IPS DF 6.9 (cell line): Measurements from ENCODE around the gene DSCAM.

ENCODE experiments used
- DNase-seq: peaks from one replicate; pipeline ENCODE4 v3.0.0-alpha.2; 2013; ENCODE audit warnings: low read depth, low spot score
- H3K27ac ChIP-seq: one replicate; pipeline ENCODE4 v1.5.1; 2013; ENCODE audit warnings: low read length, control low read depth
- H3K27me3 ChIP-seq: 2 replicates; pipeline ENCODE4 v1.6.1; 2013; ENCODE audit warnings: mild to moderate bottlenecking, low read length; ENCODE audit not compliant: control insufficient read depth, insufficient read depth
- H3K36me3 ChIP-seq: 2 replicates; pipeline ENCODE4 v1.6.1; 2013; ENCODE audit warnings: low read length; ENCODE audit not compliant: control insufficient read depth, insufficient read depth
- H3K4me1 ChIP-seq: 2 replicates; pipeline ENCODE4 v1.6.1; 2013; ENCODE audit warnings: low read length; ENCODE audit not compliant: control insufficient read depth, insufficient read depth
- H3K4me3 ChIP-seq: 2 replicates; pipeline ENCODE4 v1.5.1; 2013; ENCODE audit warnings: mild to moderate bottlenecking, low read length
- H3K9me3 ChIP-seq: 2 replicates; pipeline ENCODE4 v1.6.1; 2013; ENCODE audit warnings: low read length, inconsistent platforms; ENCODE audit not compliant: control insufficient read depth, insufficient read depth
- WGBS: extraction: QIAGEN DNeasy Blood & Tissue Kit; methylation state at CpG from one replicate; pipeline ENCODE4 v1.1.7; 2013; ENCODE audit warnings: mixed read lengths, missing lambda C conversion rate; ENCODE audit not compliant: insufficient read length, insufficient coverage; 5-methylcytosine and 5-hydroxymethylcytosine counted together

DSCAM gene

DNA sequence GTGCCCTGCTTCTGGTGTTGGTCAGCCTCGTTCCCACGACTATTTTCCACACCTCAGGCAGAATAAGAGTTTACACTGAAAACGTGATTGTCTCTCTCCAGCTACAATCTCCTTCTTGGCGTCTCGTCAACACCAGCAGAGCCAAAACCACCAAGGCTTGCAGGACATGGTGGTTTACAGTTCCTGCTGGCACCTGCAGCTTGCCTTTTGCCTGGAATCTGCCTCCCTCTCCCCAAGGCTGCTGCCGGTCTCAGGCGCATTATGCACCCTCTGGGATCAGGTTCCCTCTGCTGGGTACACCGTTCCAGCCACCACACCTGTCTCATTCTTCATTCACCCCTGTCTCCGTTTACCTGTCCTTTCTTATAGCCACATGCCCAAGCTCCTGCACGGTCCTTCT, 315.9 kb downstream of the DSCAM start:
- Histone ChIP-seq H3K9me3 (peaks cover 20% of the 10 kb centered on the region), H3K36me3 (no peaks in the 10 kb centered on the region), H3K4me3 (no peak overlapping the region), H3K27ac (no peak overlapping the region), H3K27me3 (no peaks in the 10 kb centered on the region), H3K4me1 (no peaks in the 10 kb centered on the region; the same call in 1 of the 2 replicates)
- no peak for DNase-seq
- no CpG with 5 or more reads among the region's 10 CpGs for WGBS

- no peak for DNase-seq
- no peaks in the 10 kb centered on the region for H3K27me3 ChIP-seq
- H3K36me3 ChIP-seq: no peaks in the 10 kb centered on the region
- H3K4me1 ChIP-seq: no peaks in the 10 kb centered on the region
- H3K9me3 ChIP-seq: peaks cover 6% of the 10 kb centered on the region
- H3K27ac ChIP-seq: no peak overlapping the region
- H3K4me3 ChIP-seq: no peak overlapping the region
These were observed 329.3 kb downstream of the DSCAM start for GRCh38 chr21:40517646-40518045.

DNA sequence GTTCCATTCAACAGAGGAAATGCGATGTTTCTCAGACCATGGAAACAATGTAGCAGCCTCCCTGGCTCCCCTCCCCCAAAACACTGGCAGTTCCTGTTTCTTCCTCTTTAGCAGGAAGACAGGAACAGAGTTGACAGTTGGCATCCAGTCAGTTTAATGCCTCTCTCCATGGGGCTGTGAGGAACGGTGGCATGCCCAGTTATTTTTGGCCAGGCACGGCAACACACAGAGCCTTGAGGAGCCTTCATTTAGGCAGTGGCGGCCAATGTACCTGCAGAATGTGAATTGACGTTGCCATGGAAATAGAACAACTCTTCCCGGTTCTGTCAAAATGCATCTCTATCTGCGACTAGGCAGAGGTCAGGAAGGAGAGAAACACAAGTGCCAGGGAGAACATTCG, 330.6 kb downstream of the DSCAM start:
- WGBS: no CpG with 5 or more reads among the region's 8 CpGs
- no peak for DNase-seq
- no peak overlapping the region for H3K27ac ChIP-seq

DNA sequence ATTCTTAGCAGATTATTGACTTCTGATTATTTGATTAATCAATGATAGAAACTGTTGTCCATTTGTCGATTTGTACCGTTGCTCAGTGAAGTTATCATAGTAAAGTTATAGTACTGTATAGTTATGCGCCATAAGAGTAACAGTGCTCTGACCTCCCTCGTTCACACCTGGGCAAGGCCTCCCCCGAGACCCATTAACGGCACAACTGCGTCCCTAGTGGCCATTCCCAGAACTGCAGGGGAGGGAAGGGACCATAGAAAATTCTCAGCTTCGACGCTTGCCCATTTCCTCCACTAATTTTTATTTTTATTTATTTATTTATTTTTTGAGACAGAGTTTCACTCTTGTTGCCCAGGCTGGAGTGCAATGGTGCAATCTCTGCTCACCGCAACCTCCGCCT, 334.4 kb downstream of the DSCAM start:
- Histone ChIP-seq H3K4me1 (no peaks in the 10 kb centered on the region), H3K4me3 (no peak overlapping the region), H3K27me3 (no peaks in the 10 kb centered on the region), H3K27ac (no peak overlapping the region), H3K36me3 (no peaks in the 10 kb centered on the region), H3K9me3 (peaks cover 5% of the 10 kb centered on the region)
- WGBS: no CpG with 5 or more reads among the region's 11 CpGs
- DNase-seq: no peak

More for the DNA sequence above, 330.6 kb downstream of the DSCAM start:
- Histone ChIP-seq H3K36me3 (no peaks in the 10 kb centered on the region), H3K9me3 (peaks cover 6% of the 10 kb centered on the region), H3K27me3 (no peaks in the 10 kb centered on the region), H3K4me3 (no peak overlapping the region), H3K4me1 (no peaks in the 10 kb centered on the region)

- peaks cover 3% of the 10 kb centered on the region for H3K9me3 ChIP-seq
- WGBS: no CpG with 5 or more reads among the region's 2 CpGs
- no peaks in the 10 kb centered on the region for H3K27me3 ChIP-seq
- H3K4me3 ChIP-seq: no peak overlapping the region
- H3K36me3 ChIP-seq: no peaks in the 10 kb centered on the region
- no peak overlapping the region for H3K27ac ChIP-seq
- H3K4me1 ChIP-seq: no peaks in the 10 kb centered on the region
- no peak for DNase-seq
These were observed 339.0 kb downstream of the DSCAM start for GRCh38 chr21:40507978-40508377.

GRCh38 chr21:40505681-40506080, 341.3 kb downstream of the DSCAM start:
- no peaks in the 10 kb centered on the region for H3K27me3 ChIP-seq
- H3K4me3 ChIP-seq: no peak overlapping the region
- H3K9me3 ChIP-seq: peaks cover 3% of the 10 kb centered on the region
- DNase-seq: no peak
- no CpG with 5 or more reads among the region's 5 CpGs for WGBS
- no peaks in the 10 kb centered on the region for H3K4me1 ChIP-seq
- H3K36me3 ChIP-seq: no peaks in the 10 kb centered on the region
- no peak overlapping the region for H3K27ac ChIP-seq

DNA sequence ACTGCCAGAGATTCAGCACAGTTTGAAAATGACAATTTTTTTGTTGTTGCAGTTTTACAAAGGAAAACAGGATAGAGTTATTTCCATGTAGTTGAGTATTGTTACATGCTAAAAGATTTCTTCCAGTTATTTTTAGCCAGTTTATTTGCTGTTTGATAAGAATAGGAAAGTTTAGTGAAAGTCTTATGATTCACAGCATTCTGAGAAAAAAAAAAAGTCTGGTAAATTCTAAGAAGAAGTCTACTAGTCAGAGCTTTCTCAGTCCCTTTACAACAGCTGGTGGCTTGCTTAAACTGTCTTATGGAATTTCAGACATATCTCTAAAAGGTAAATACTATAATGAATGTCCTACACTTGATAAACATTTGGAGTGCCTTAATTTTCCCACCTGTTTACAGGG, 341.7 kb downstream of the DSCAM start:
- no peaks in the 10 kb centered on the region for H3K4me1 ChIP-seq
- no peaks in the 10 kb centered on the region for H3K27me3 ChIP-seq
- no peak overlapping the region for H3K4me3 ChIP-seq
- H3K27ac ChIP-seq: no peak overlapping the region
- DNase-seq: no peak
- H3K36me3 ChIP-seq: no peaks in the 10 kb centered on the region
- H3K9me3 ChIP-seq: peaks cover 3% of the 10 kb centered on the region

DNA sequence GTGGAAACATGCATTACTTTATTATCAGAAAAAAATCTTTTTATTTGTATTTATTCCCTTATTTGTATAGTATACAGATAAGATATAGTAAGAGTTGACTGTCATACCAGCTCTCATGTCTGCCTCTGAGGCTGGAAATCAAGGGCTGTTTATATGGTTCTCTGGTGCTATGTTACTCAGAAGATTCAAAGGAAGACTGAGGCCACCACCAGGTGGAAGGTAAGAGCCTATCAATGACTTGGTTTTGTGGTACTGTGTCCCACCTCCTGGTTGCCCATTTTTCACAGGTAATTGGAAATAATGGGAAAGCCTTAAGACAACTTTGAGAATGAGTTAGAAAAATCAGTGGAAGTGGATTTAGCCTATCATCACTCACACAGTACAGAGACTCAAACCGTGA, 342.1 kb downstream of the DSCAM start:
- no CpG with 5 or more reads among the region's 1 CpG for WGBS
- H3K9me3 ChIP-seq: peaks cover 3% of the 10 kb centered on the region

DNA sequence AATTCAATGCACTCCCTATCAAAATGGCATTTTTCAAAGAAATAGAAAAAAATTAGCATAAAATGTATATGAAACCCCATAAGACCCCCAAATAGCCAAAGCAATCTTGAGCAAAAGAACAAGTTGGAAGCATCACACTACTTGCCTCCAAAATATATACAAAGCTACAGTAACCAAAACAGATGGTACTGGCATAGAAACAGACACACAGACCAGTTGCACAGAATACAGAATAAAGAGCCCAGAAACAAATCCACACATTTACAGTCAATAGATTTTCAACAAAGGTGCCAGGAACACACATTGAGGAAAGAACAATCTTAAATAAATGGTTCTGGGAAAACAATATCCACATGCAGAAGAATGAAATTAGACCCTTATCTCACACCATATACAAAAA, 350.8 kb downstream of the DSCAM start:
- no peak overlapping the region for H3K27ac ChIP-seq
- H3K4me1 ChIP-seq: no peaks in the 10 kb centered on the region
- no peaks in the 10 kb centered on the region for H3K27me3 ChIP-seq
- no peaks in the 10 kb centered on the region for H3K36me3 ChIP-seq
- DNase-seq: no peak
- H3K4me3 ChIP-seq: no peak overlapping the region
- H3K9me3 ChIP-seq: no peaks in the 10 kb centered on the region

More for the DNA sequence above, 342.1 kb downstream of the DSCAM start:
- H3K36me3 ChIP-seq: no peaks in the 10 kb centered on the region
- H3K4me1 ChIP-seq: no peaks in the 10 kb centered on the region
- H3K27me3 ChIP-seq: no peaks in the 10 kb centered on the region
- no peak overlapping the region for H3K4me3 ChIP-seq
- no peak for DNase-seq
- H3K27ac ChIP-seq: no peak overlapping the region

GRCh38 chr21:40490408-40490807, 356.6 kb downstream of the DSCAM start:
- no peak for DNase-seq
- Histone ChIP-seq H3K9me3 (peaks cover 5% of the 10 kb centered on the region), H3K4me1 (no peaks in the 10 kb centered on the region), H3K27me3 (no peaks in the 10 kb centered on the region), H3K27ac (no peak overlapping the region), H3K4me3 (no peak overlapping the region), H3K36me3 (no peaks in the 10 kb centered on the region)
- no CpG with 5 or more reads among the region's 1 CpG for WGBS

DNA sequence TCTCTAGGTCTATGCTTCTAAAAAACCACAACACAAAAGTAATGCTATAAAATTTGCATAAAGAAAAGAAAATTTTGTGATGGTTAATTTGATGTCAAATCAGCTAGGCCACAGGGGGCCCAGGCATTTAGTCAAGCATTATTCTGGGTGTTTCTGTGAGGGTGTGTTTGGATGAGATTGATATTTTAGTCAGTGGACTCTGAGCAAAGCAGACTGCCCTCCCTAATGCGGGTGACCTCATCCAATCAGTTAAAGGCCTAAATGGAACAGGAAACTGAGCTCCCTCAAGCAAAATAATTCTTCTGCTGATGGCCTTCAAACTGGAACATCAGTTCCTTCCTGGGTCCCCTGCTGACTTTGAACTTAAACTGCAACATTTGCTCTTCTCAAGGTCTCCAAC, 358.0 kb downstream of the DSCAM start:
- DNase-seq: no peak
- no peak overlapping the region for H3K27ac ChIP-seq
- no peak overlapping the region for H3K4me3 ChIP-seq
- no peaks in the 10 kb centered on the region for H3K27me3 ChIP-seq
- no CpG with 5 or more reads among the region's 1 CpG for WGBS
- peaks cover 5% of the 10 kb centered on the region for H3K9me3 ChIP-seq
- no peaks in the 10 kb centered on the region for H3K4me1 ChIP-seq
- no peaks in the 10 kb centered on the region for H3K36me3 ChIP-seq
